Esophagus muscularis mucosa (tissue), 4 donors: ENCODE measurements around the gene SYT9. TPM values are rescaled to one million over a fixed set of nuclear protein-coding genes. Genes with fewer than 3 reads are reported as not detected.

Experiments
- DNase-seq: peaks from one replicate; pipeline ENCODE4 v3.0.0-alpha.2; 2017; ENCODE audit errors: extremely low spot score
- H3K27ac ChIP-seq, 4 donors: fragments of 200-600 bp; sonication (generic); replicated peaks in 1 of 4; 1 replicate in 3 of 4; 2 replicates in 1 of 4; pipeline ENCODE4 v1.5.1; 2016 to 2019; ENCODE audit warnings: mild to moderate bottlenecking in 1 of 4
- H3K27me3 ChIP-seq, 4 donors: fragments of 200-600 bp; sonication (generic); one replicate each; pipeline versions ENCODE4 v1.5.1 to v1.6.0; 2016 to 2019
- H3K36me3 ChIP-seq, 4 donors: fragments of 200-600 bp; sonication (generic); one replicate each; pipeline ENCODE4 v1.5.1; 2016 to 2019
- H3K4me1 ChIP-seq, 4 donors: fragments of 200-600 bp; sonication (generic); one replicate each; pipeline ENCODE4 v1.5.1; 2016 to 2019
- H3K4me3 ChIP-seq, 4 donors: fragments of 200-600 bp; sonication (generic); 1 replicate in 2 of 4; 2 replicates in 2 of 4; pipeline ENCODE4 v1.5.1; 2016 to 2019; ENCODE audit warnings: mild to moderate bottlenecking in 4 of 4, moderate library complexity in 1 of 4
- H3K9me3 ChIP-seq, 4 donors: fragments of 200-600 bp; sonication (generic); 1 replicate in 3 of 4; 2 replicates in 1 of 4; pipeline ENCODE4 v1.5.1; 2016 to 2019
- EP300 ChIP-seq: sonication (generic); formaldehyde crosslinking; IDR thresholded peaks from one replicate; pipeline ENCODE4 v1.6.1; 2017; ENCODE audit warnings: antibody characterized with exemption
- POLR2A ChIP-seq: fragments of 450-650 bp; IDR thresholded peaks from one replicate; pipeline ENCODE4 v1.6.1; 2017; ENCODE audit warnings: antibody characterized with exemption, moderate library complexity, mild to moderate bottlenecking, low read depth
- POLR2AphosphoS5 ChIP-seq, 2 donors: sonication (generic); formaldehyde crosslinking; IDR thresholded peaks; one replicate each; pipeline ENCODE4 v1.6.1; 2017; ENCODE audit warnings: antibody characterized with exemption in 2 of 2
- WGBS: methylation state at CpG from one replicate; pipeline ENCODE4 v1.1.5; 2018; 5-methylcytosine and 5-hydroxymethylcytosine counted together
- intact Hi-C: fragments of 100-400 bp; cut with DNase I; formaldehyde crosslinking; loops from one replicate; pipeline ENCODE4 v1.15.1; 2023
- total RNA-seq, 4 donors: library from RNA; depleted of rRNA; stranded (reverse); fragments of >200 nt; gene quantifications; one replicate each; pipeline versions ENCODE4 v1.1.0 to v1.2.1, GENCODE V29; 2016
- TF ChIP-seq, protein P1 (sequence below), 3 experiments: fragments of 200-600 bp in 2 of 3; fragments of 450-650 bp in 1 of 3; sonication (generic) in 2 of 3; IDR thresholded peaks; one replicate each; pipeline ENCODE4 v1.5.1; 2017 to 2019; ENCODE audit warnings: antibody characterized with exemption in 3 of 3, mild to moderate bottlenecking in 2 of 3, moderate library complexity in 1 of 3

SYT9 gene
- total RNA-seq, 4 donors from 2014 or later = 0.13 to 0.33 (median 0.29) TPM; not detected in 1

DNA sequence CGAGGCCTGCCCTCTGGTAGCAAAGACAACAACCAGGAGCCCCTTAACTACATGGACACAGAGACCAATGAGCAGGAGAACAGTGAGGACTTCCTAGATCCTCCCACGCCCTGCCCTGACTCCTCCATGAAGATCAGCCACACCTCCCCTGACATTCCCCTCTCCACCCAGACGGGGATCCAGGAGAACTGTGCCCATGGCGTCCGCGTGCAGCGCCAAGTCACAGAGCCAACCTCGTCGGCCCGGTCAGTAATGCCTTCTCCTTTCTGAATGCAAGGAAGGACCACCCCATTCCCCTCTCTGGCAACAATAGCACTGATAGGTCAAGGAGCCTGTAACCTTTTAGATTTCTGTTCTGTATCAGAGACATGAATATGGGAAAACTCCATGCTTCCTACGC, 51.4 kb downstream of the SYT9 start:
- Histone ChIP-seq H3K9me3 (no peaks in the 10 kb centered on the region), H3K4me3 (no peak overlapping the region), H3K27me3 (no peaks in the 10 kb centered on the region), H3K36me3 (no peaks in the 10 kb centered on the region), H3K4me1 (no peaks in the 10 kb centered on the region), H3K27ac (no peak overlapping the region)
- TF ChIP-seq EP300 (no peak), POLR2AphosphoS5 (IDR thresholded peaks at IDR 0.05) (no peak), POLR2A (no peak)
- DNase-seq = no peak
- intact Hi-C loops = no loop called here
- 94% methylated on average over 10 of the region's 11 CpGs for WGBS

DNA sequence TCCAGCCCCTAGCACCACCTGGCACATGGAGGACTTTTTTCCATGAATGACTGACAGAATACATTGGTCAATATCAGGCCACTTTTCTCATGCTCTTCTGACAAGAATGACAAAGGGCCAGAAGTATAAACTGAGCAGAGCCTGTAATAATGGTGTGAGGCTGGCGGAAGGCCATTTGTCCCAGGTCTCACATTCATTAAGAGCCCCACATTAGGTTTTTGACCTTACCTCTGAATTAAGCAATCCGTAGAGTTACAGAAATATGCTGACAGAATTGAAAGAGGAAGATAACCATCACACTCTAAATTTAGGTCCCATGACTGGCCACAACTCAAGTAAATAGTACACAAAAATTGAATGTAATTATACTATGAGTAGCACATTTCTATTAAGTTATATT, 55.2 kb downstream of the SYT9 start:
- H3K36me3 ChIP-seq = no peaks in the 10 kb centered on the region
- intact Hi-C loops = no loop called here
- H3K27ac ChIP-seq = no peak overlapping the region
- no peak overlapping the region for H3K4me3 ChIP-seq
- 68% methylated on average over 2 of the region's 2 CpGs for WGBS
- H3K27me3 ChIP-seq = peaks cover 0 to 7% (median 0%) of the 10 kb centered on the region in 4 donors
- TF ChIP-seq POLR2A (no peak), POLR2AphosphoS5 (IDR thresholded peaks at IDR 0.05) (no peak), EP300 (no peak)
- TF ChIP-seq, protein P1, sequence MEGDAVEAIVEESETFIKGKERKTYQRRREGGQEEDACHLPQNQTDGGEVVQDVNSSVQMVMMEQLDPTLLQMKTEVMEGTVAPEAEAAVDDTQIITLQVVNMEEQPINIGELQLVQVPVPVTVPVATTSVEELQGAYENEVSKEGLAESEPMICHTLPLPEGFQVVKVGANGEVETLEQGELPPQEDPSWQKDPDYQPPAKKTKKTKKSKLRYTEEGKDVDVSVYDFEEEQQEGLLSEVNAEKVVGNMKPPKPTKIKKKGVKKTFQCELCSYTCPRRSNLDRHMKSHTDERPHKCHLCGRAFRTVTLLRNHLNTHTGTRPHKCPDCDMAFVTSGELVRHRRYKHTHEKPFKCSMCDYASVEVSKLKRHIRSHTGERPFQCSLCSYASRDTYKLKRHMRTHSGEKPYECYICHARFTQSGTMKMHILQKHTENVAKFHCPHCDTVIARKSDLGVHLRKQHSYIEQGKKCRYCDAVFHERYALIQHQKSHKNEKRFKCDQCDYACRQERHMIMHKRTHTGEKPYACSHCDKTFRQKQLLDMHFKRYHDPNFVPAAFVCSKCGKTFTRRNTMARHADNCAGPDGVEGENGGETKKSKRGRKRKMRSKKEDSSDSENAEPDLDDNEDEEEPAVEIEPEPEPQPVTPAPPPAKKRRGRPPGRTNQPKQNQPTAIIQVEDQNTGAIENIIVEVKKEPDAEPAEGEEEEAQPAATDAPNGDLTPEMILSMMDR (IDR thresholded peaks at IDR 0.05) = no peak
- no peaks in the 10 kb centered on the region for H3K4me1 ChIP-seq
- DNase-seq = no peak
- H3K9me3 ChIP-seq = no peaks in the 10 kb centered on the region

DNA sequence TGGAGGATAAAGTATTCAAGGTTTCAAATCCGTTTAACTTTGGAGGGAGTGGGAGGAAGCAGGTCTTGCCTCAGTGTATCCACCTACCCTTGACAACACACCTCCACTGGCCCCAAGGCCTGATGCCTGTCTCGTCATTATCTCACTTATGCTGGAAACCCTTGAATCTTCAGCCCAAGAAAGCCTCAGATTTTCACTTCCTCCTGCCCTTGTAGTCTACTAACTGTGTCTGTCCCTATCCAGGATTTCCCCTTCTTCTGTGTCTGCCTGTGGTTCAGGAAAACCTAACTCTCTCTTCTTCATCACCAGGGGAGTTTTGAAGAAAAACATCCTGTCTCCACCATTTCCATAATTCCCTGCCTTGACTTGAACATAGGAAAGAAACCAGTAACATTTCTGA, 56.1 kb downstream of the SYT9 start:
- no peak overlapping the region for H3K4me3 ChIP-seq
- no peak for DNase-seq
- WGBS = 76% methylated on average over 2 of the region's 2 CpGs
- no peak overlapping the region for H3K27ac ChIP-seq
- no peaks in the 10 kb centered on the region for H3K36me3 ChIP-seq
- no peaks in the 10 kb centered on the region for H3K9me3 ChIP-seq
- no peak for TF ChIP-seq EP300
- no peak for TF ChIP-seq POLR2A
- no peak for TF ChIP-seq POLR2AphosphoS5 (IDR thresholded peaks at IDR 0.05)
- TF ChIP-seq, protein P1 (IDR thresholded peaks at IDR 0.05) = no peak
- H3K27me3 ChIP-seq = peaks cover 0 to 12% (median 0%) of the 10 kb centered on the region in 4 donors
- no peaks in the 10 kb centered on the region for H3K4me1 ChIP-seq
- intact Hi-C loops = no loop called here

DNA sequence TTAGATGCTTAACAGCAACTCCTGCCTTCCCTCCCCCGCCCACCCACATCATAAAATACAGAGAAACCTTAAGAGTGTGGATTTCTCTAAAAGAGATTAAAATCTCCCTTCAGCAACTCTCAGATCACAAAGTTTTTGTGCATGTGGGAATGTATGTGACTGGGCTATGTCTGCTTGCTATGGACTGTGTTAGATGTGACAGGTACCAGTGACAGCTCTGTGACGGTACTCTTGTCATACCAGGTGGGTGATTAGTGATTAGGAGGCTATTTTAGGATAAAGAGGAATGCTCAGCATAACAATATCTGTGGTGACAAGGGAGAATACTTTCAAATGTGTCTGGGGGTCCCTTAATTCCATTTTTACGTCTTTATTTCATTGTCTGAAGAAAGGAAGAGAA, 60.2 kb downstream of the SYT9 start:
- DNase-seq = no peak
- Histone ChIP-seq H3K27ac (no peak overlapping the region), H3K9me3 (no peaks in the 10 kb centered on the region), H3K4me3 (no peak overlapping the region), H3K36me3 (no peaks in the 10 kb centered on the region), H3K27me3 (peaks cover 0 to 12% (median 0%) of the 10 kb centered on the region in 4 donors), H3K4me1 (no peaks in the 10 kb centered on the region)
- intact Hi-C loops = no loop called here
- 37% methylated on average over 3 of the region's 3 CpGs for WGBS
- TF ChIP-seq POLR2A (no peak), EP300 (no peak)

DNA sequence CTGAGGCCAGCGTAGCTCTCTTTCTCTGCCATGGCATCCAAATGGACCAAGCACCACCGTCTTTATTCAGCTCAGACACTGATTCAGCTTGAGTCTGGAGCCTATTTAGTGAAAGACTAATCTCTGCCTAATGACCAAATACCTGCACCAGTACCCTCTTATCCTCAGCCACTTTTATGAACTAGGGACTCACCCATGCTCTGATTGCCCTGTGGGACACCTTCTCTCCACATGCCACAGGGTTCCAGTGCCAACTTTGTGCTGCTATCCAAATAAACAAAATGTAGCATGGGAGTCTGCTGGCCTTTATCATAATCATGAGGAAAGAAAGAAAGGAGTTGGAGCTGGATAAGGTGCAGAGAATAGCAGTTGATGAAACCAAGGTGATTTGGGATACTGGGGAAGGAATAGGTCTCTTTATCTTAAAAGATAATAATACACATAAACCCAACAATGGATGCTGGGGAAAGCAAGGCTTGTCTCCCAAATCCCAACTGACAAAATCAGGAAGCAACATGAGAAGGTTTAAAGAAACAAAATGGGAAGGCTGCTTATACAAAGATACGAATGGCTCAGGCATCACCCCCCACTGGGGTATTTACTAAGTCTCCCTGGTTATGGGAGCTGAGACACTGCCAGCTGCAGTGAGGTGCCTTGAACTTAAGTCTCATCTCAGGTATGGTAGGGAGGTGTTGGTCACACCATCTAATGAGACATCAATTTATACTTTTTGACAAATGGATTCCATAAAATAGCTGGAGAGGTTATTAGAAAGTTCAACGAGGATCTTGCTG, 63.3 kb downstream of the SYT9 start:
- Histone ChIP-seq H3K4me1 (no peaks in the 10 kb centered on the region), H3K27me3 (peaks cover 0 to 12% (median 0%) of the 10 kb centered on the region in 4 donors), H3K9me3 (no peaks in the 10 kb centered on the region), H3K27ac (no peak overlapping the region), H3K4me3 (no peak overlapping the region), H3K36me3 (no peaks in the 10 kb centered on the region)
- intact Hi-C loops = no loop called here
- no peak for TF ChIP-seq EP300
- no peak for TF ChIP-seq POLR2A
- TF ChIP-seq, protein P1 (IDR thresholded peaks at IDR 0.05) = no peak
- TF ChIP-seq POLR2AphosphoS5 (IDR thresholded peaks at IDR 0.05) = no peak
- no peak for DNase-seq
- 75% methylated on average over 4 of the region's 4 CpGs for WGBS
